Subcutaneous adipose tissue (tissue), 4 donors: ENCODE measurements around the gene C5orf52. TPM values are rescaled to one million over a fixed set of nuclear protein-coding genes. Genes with fewer than 3 reads are reported as not detected.

ENCODE experiments used
- CTCF ChIP-seq: fragments of 450-650 bp; IDR thresholded peaks from one replicate; pipeline ENCODE4 v1.5.1; 2016; ENCODE audit warnings: low read depth, mild to moderate bottlenecking, control low read depth, antibody characterized with exemption, moderate library complexity
- total RNA-seq, 4 donors: library from RNA; depleted of rRNA; stranded (reverse); fragments of >200 nt; gene quantifications; one replicate each; pipeline ENCODE4 v1.1.0, GENCODE V29; 2016

The C5orf52 gene
- total RNA-seq, 4 donors from 2014 or later, result not detected

GRCh38 chr5:157668356-157668755, 3.0 kb upstream of the C5orf52 start:
- TF ChIP-seq CTCF, result no peak

- TF ChIP-seq CTCF, result no peak
Measured at GRCh38 chr5:157669701-157670097, 1.6 kb upstream of the C5orf52 start.

- no peak for TF ChIP-seq CTCF
Measured at GRCh38 chr5:157671592-157672330, 428 bp downstream of the C5orf52 start.

- no peak for TF ChIP-seq CTCF
Measured at GRCh38 chr5:157672976-157673375, 1.6 kb downstream of the C5orf52 start.

GRCh38 chr5:157677931-157678330, 6.6 kb downstream of the C5orf52 start:
- no peak for TF ChIP-seq CTCF

- no peak for TF ChIP-seq CTCF
Measured at GRCh38 chr5:157679801-157680200, 8.5 kb downstream of the C5orf52 start.

GRCh38 chr5:157680239-157680638, 8.9 kb downstream of the C5orf52 start:
- no peak for TF ChIP-seq CTCF
